CD4-positive, alpha-beta T cell (primary cell): Measurements from ENCODE around the gene DPYSL4. TPM values are rescaled to one million over a fixed set of nuclear protein-coding genes. Genes with fewer than 3 reads are reported as not detected.

Experiments
- ATAC-seq: fragments of 200-7000 bp; cut with Tn5 transposase; one replicate; pipeline ENCODE4 v1.10.0; 2022; ENCODE audit warnings: mild to moderate bottlenecking; ENCODE audit not compliant: poor library complexity
- CTCF ChIA-PET: fragments of 350-600 bp; sonication (Branson Sonifier 250); formaldehyde crosslinking; loops from one replicate; lab custom pipeline; 2021; ENCODE audit warnings: antibody characterized with exemption, inconsistent platforms; lab: Charles Lee
- POLR2A ChIA-PET: fragments of 350-600 bp; sonication (Branson Sonifier 250); formaldehyde crosslinking; loops from one replicate; lab custom pipeline; 2021; ENCODE audit warnings: antibody characterized with exemption, inconsistent platforms; lab: Charles Lee
- DNase-seq, 14 experiments: peaks; one replicate each; pipeline ENCODE4 v3.0.0-alpha.2; 2013 to 2020; ENCODE audit warnings: mixed read lengths in 2 of 14
- H3K27ac ChIP-seq, 2 donors: one replicate each; pipeline versions ENCODE4 v1.5.1 to v1.7.0; 2013; ENCODE audit warnings: low read length in 2 of 2, low read depth in 1 of 2, mild to moderate bottlenecking in 1 of 2
- H3K27me3 ChIP-seq, 2 experiments: 1 replicate in 1 of 2; 2 replicates in 1 of 2; pipeline versions ENCODE4 v1.6.1 to v1.7.0; 2013; ENCODE audit warnings: low read length in 2 of 2, control low read depth in 1 of 2, mild to moderate bottlenecking in 1 of 2, moderate library complexity in 1 of 2; ENCODE audit not compliant: insufficient read depth in 2 of 2, control insufficient read depth in 1 of 2
- H3K36me3 ChIP-seq: one replicate; pipeline ENCODE4 v1.6.1; 2013; ENCODE audit warnings: low read length, control low read depth; ENCODE audit not compliant: insufficient read depth
- H3K4me1 ChIP-seq: one replicate; pipeline ENCODE4 v1.6.1; 2013; ENCODE audit warnings: low read length, control low read depth; ENCODE audit not compliant: insufficient read depth
- H3K4me3 ChIP-seq: one replicate; pipeline ENCODE4 v1.5.1; 2013; ENCODE audit warnings: mild to moderate bottlenecking, low read length, moderate library complexity
- H3K9me3 ChIP-seq, 2 experiments: 1 replicate in 1 of 2; 2 replicates in 1 of 2; pipeline versions ENCODE4 v1.6.1 to v1.7.0; 2013; ENCODE audit warnings: low read length in 2 of 2, mild to moderate bottlenecking in 2 of 2, control low read depth in 1 of 2, moderate library complexity in 1 of 2; ENCODE audit not compliant: control insufficient read depth in 1 of 2, insufficient read depth in 1 of 2
- H3K27ac Mint-ChIP-seq: one replicate; pipeline ENCODE4 v1.8.0; 2020; ENCODE audit warnings: mixed read lengths
- H3K27me3 Mint-ChIP-seq: one replicate; pipeline ENCODE4 v1.8.0; 2021; ENCODE audit warnings: mixed read lengths
- H3K36me3 Mint-ChIP-seq: one replicate; pipeline ENCODE4 v1.8.0; 2021; ENCODE audit warnings: low read depth, mixed read lengths
- H3K4me1 Mint-ChIP-seq: one replicate; pipeline ENCODE4 v1.8.0; 2021; ENCODE audit warnings: low read depth, mixed read lengths
- H3K4me3 Mint-ChIP-seq: one replicate; pipeline ENCODE4 v1.8.0; 2020; ENCODE audit warnings: mild to moderate bottlenecking, mixed read lengths
- H3K9me3 Mint-ChIP-seq: one replicate; pipeline ENCODE4 v1.8.0; 2020; ENCODE audit warnings: mixed read lengths
- CTCF ChIP-seq: fragments of 200-600 bp; IDR thresholded peaks from one replicate; pipeline ENCODE4 v1.8.0; 2022; ENCODE audit warnings: antibody characterized with exemption, mild to moderate bottlenecking
- intact Hi-C, 2 experiments: fragments of 100-400 bp; cut with DNase I in 1 of 2; cut with micrococcal nuclease in 1 of 2; formaldehyde crosslinking; loops; one replicate each; pipeline versions ENCODE4 v1.15.1 to v1.9.0; 2023 to 2025; cut with DNase I, micrococcal nuclease
- total RNA-seq, 174 experiments: library from RNA in 2 of 174; stranded (reverse) in 2 of 174; gene quantifications; one replicate each; pipeline ENCODE4 v1.2.3 and lab custom pipeline; 2021 to 2026

DPYSL4 gene
- total RNA-seq, 2 experiments from 2014 or later, result 0.64 to 0.96 TPM

GRCh38 chr10:132152896-132153580 is 33.7 kb upstream of the DPYSL4 start:
- Mint-ChIP-seq H3K4me3 (no peak overlapping the region), H3K27me3 (no peaks in the 10 kb centered on the region), H3K27ac (no peak overlapping the region), H3K36me3 (no peaks in the 10 kb centered on the region), H3K9me3 (no peaks in the 10 kb centered on the region), H3K4me1 (peaks cover 7% of the 10 kb centered on the region)
- H3K36me3 ChIP-seq, result no peaks in the 10 kb centered on the region
- CTCF ChIA-PET, result no interaction called here
- H3K9me3 ChIP-seq, result peaks cover 0 to 12% of the 10 kb centered on the region in 2 experiments
- intact Hi-C loops, result loop anchor here in 1 of 2 experiments (10.0 kb wide), 2 partner anchors 178 to 302 kb away; no protein-coding TSS in a partner anchor
- H3K4me3 ChIP-seq, result no peak overlapping the region
- H3K27ac ChIP-seq, result no peak overlapping the region
- ATAC-seq, result no peak
- TF ChIP-seq CTCF, result no peak
- no peaks in the 10 kb centered on the region for H3K27me3 ChIP-seq
- POLR2A ChIA-PET, result no interaction called here
- no peak for DNase-seq
- H3K4me1 ChIP-seq, result peaks cover 1% of the 10 kb centered on the region

- Mint-ChIP-seq H3K27ac (no peak overlapping the region), H3K4me3 (no peak overlapping the region), H3K9me3 (no peaks in the 10 kb centered on the region), H3K4me1 (peaks cover 11% of the 10 kb centered on the region), H3K36me3 (no peaks in the 10 kb centered on the region), H3K27me3 (no peaks in the 10 kb centered on the region)
- H3K4me1 ChIP-seq, result peaks cover 6% of the 10 kb centered on the region
- no peak for DNase-seq
- no peak overlapping the region for H3K27ac ChIP-seq
- ATAC-seq, result no peak
- H3K4me3 ChIP-seq, result no peak overlapping the region
- no peaks in the 10 kb centered on the region for H3K36me3 ChIP-seq
- POLR2A ChIA-PET, result no interaction called here
- no peak for TF ChIP-seq CTCF
- CTCF ChIA-PET, result no interaction called here
- H3K27me3 ChIP-seq, result no peaks in the 10 kb centered on the region
- H3K9me3 ChIP-seq, result peaks cover 0 to 12% of the 10 kb centered on the region in 2 experiments
- intact Hi-C loops, result loop anchor here in 1 of 2 experiments (10.0 kb wide), 2 partner anchors 179 to 301 kb away; no protein-coding TSS in a partner anchor
Measured at GRCh38 chr10:132153616-132154217, 33.0 kb upstream of the DPYSL4 start.

- Histone ChIP-seq H3K4me3 (no peak overlapping the region), H3K36me3 (no peaks in the 10 kb centered on the region), H3K27me3 (no peaks in the 10 kb centered on the region), H3K27ac (no peak overlapping the region), H3K4me1 (peaks cover 13% of the 10 kb centered on the region), H3K9me3 (peaks cover 0 to 18% of the 10 kb centered on the region in 2 experiments)
- ChIA-PET CTCF (no interaction called here), POLR2A (no interaction called here)
- intact Hi-C loops, result loop anchor here in 1 of 2 experiments (10.0 kb wide), 2 partner anchors 180 to 300 kb away; no protein-coding TSS in a partner anchor
- DNase-seq (no peak), ATAC-seq (no peak)
- Mint-ChIP-seq H3K4me1 (peaks cover 11% of the 10 kb centered on the region), H3K9me3 (no peaks in the 10 kb centered on the region), H3K27me3 (no peaks in the 10 kb centered on the region), H3K27ac (no peak overlapping the region), H3K4me3 (no peak overlapping the region), H3K36me3 (no peaks in the 10 kb centered on the region)
- no peak for TF ChIP-seq CTCF
Measured at GRCh38 chr10:132154440-132154839, 32.3 kb upstream of the DPYSL4 start.
